Measurements from ENCODE around the gene PER3. TPM values are rescaled to one million over a fixed set of nuclear protein-coding genes. Genes with fewer than 3 reads are reported as not detected.

PER3 gene
- total and polyA plus RNA-seq, 2 of the 4 experiments (the other 2 are of a cell fraction) = 3.4 to 4.2 TPM

GRCh38 chr1:7852804-7853683, 69.0 kb downstream of the PER3 start, which contains the start of gene UTS2 (continued):
- no peak for TF ChIP-seq ELK1 (IDR thresholded peaks at IDR 0.05; ENCODE audit: borderline replicate concordance, low read depth, low read length)

GRCh38 chr1:7853684-7854026, 69.6 kb downstream of the PER3 start:
- in situ Hi-C loops (cut with MboI; ENCODE audit: low sequenced_read_pairs) = no loop called here
- no peak overlapping the region for H3K27ac ChIP-seq (ENCODE audit: insufficient read depth, low read length)
- no peak overlapping the region for H3K56ac ChIP-seq (ENCODE audit: extremely low read depth, insufficient read depth, low read length)
- H2BK5ac ChIP-seq (ENCODE audit: low read depth, low read length, poor library complexity, severe bottlenecking) = no peak overlapping the region
- no peak overlapping the region for H3K14ac ChIP-seq (replicated peaks; ENCODE audit: low read depth, low read length)
- H4K5ac ChIP-seq (ENCODE audit: low read depth, low read length) = no peak overlapping the region
- H3K79me1 ChIP-seq (ENCODE audit: low read depth in 1 of 2, low read length in 2 of 2) = no peaks in the 10 kb centered on the region
- no peak overlapping the region for H2BK15ac ChIP-seq (ENCODE audit: low read depth, low read length)
- H3K23ac ChIP-seq (ENCODE audit: low read depth, low read length) = no peak overlapping the region
- H3K36me3 ChIP-seq (ENCODE audit: control insufficient read depth, insufficient read depth, low read length) = no peaks in the 10 kb centered on the region
- no peak overlapping the region for H3K9ac ChIP-seq (ENCODE audit: low read depth, low read length)
- TF ChIP-seq CHD1 (IDR thresholded peaks at IDR 0.05; ENCODE audit: low read depth, low read length) (no peak), SMC3 (IDR thresholded peaks at IDR 0.05; ENCODE audit: low read depth, low read length) (no peak), ELK1 (IDR thresholded peaks at IDR 0.05; ENCODE audit: borderline replicate concordance, low read depth, low read length) (no peak), BHLHE40 (IDR thresholded peaks at IDR 0.05; ENCODE audit: low read depth, low read length) (no peak), MAZ (IDR thresholded peaks at IDR 0.05; ENCODE audit: borderline replicate concordance, low read depth, low read length) (no peak), MXI1 (IDR thresholded peaks at IDR 0.05; ENCODE audit: borderline replicate concordance, low read depth, low read length) (no peak)
- TF ChIP-seq, protein P1, sequence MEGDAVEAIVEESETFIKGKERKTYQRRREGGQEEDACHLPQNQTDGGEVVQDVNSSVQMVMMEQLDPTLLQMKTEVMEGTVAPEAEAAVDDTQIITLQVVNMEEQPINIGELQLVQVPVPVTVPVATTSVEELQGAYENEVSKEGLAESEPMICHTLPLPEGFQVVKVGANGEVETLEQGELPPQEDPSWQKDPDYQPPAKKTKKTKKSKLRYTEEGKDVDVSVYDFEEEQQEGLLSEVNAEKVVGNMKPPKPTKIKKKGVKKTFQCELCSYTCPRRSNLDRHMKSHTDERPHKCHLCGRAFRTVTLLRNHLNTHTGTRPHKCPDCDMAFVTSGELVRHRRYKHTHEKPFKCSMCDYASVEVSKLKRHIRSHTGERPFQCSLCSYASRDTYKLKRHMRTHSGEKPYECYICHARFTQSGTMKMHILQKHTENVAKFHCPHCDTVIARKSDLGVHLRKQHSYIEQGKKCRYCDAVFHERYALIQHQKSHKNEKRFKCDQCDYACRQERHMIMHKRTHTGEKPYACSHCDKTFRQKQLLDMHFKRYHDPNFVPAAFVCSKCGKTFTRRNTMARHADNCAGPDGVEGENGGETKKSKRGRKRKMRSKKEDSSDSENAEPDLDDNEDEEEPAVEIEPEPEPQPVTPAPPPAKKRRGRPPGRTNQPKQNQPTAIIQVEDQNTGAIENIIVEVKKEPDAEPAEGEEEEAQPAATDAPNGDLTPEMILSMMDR (conservative IDR thresholded peaks at IDR 0.05; ENCODE audit: low read depth, low read length) = no peak
- H4K20me1 ChIP-seq (ENCODE audit: insufficient read depth, low read length) = no peaks in the 10 kb centered on the region
- intact Hi-C loops (cut with micrococcal nuclease) = no loop called here
- H3K4ac ChIP-seq (ENCODE audit: low read depth, low read length) = no peak overlapping the region
- no peak overlapping the region for H2AFZ ChIP-seq (replicated peaks; ENCODE audit: low read length, poor library complexity)
- 86% methylated on average over 2 of the region's 7 CpGs; no CpG with 5 or more reads in 1 of the 2 experiments for WGBS, 2 experiments (ENCODE audit: extremely low coverage in 2 of 2, insufficient read length in 1 of 2)
- 0 out of 2 replicates have a peak, but pooled peaks cover 3% of the 10 kb centered on the region for H3K9me1 ChIP-seq (ENCODE audit: insufficient read depth, low read length)
- ChIA-PET POLR2A (ENCODE audit: unreplicated experiment) (no interaction called here), CTCF (no interaction called here)
- dilution Hi-C loops (cut with HindIII; ENCODE audit: low sequenced_read_pairs, unreplicated experiment) = no loop called here
- no peak overlapping the region for H4K8ac ChIP-seq (ENCODE audit: low read depth in 2 of 2, low read length in 2 of 2)
- no peak overlapping the region for H2BK120ac ChIP-seq (ENCODE audit: low read depth, low read length)
- no peak overlapping the region for H3K4me2 ChIP-seq (ENCODE audit: low read depth, low read length)
- no peak overlapping the region for H3K18ac ChIP-seq (ENCODE audit: low read depth, low read length)
- no peak for DNase-seq
- no peak overlapping the region for H2AK9ac ChIP-seq (replicated peaks; ENCODE audit: low read depth, low read length, poor library complexity)
- H3K4me3 ChIP-seq (ENCODE audit: insufficient read depth, low read depth, low read length) = no peak overlapping the region
- H4K91ac ChIP-seq (ENCODE audit: insufficient read depth, low read depth, low read length) = no peak overlapping the region
- no peak overlapping the region for H2AK5ac ChIP-seq (ENCODE audit: low read depth, low read length)
- peaks cover 2% of the 10 kb centered on the region; the same call in 1 of the 2 replicates for H3K27me3 ChIP-seq (ENCODE audit: control insufficient read depth, insufficient read depth, low read length)
- H3K4me1 ChIP-seq (ENCODE audit: control insufficient read depth, insufficient read depth, low read length) = no peaks in the 10 kb centered on the region
- no peak for ATAC-seq (ENCODE audit: low read depth)
- BruUV-seq (replicated peaks) = no TSS peak
- H3K9me3 ChIP-seq (ENCODE audit: control insufficient read depth, insufficient read depth, low read length) = no peaks in the 10 kb centered on the region
- no peak overlapping the region for H2BK20ac ChIP-seq (ENCODE audit: low read depth, low read length)
